SK-N-SH treated with all-trans-retinoic acid at 6 μM for 48 hours (cell line): Measurements from ENCODE around the gene XAB2.

Source experiments
- CSDC2 ChIP-seq: fragments of 250-450 bp; sonication (Bioruptor Pico); IDR thresholded peaks from 2 replicates; pipeline ENCODE4 v1.5.0; 2020; ENCODE audit warnings: mild to moderate bottlenecking, moderate library complexity
- ZFP30 ChIP-seq: fragments of 450-650 bp; formaldehyde crosslinking; IDR thresholded peaks from 2 replicates; pipeline ENCODE4 v1.5.0; 2022; ENCODE audit warnings: mild to moderate bottlenecking, moderate library complexity

- TF ChIP-seq CSDC2 (CRISPR knock-in tag) (no peak), ZFP30 (CRISPR knock-in tag) (no peak)
These were observed 12.2 kb upstream of the XAB2 start for GRCh38 chr19:7641290-7642276.
